H1 (cell line): ENCODE results near the gene NEDD4L. TPM values are rescaled to one million over a fixed set of nuclear protein-coding genes. Genes with fewer than 3 reads are reported as not detected.

ENCODE experiments used
- CTCF ChIA-PET: fragments of 300-600 bp; sonication (Branson Sonifier 250); formaldehyde crosslinking; loops from one replicate; lab custom pipeline; 2021; ENCODE audit not compliant: partially characterized antibody; lab: Charles Lee
- POLR2A ChIA-PET: fragments of 300-600 bp; sonication (Branson Sonifier 250); formaldehyde crosslinking; loops from one replicate; lab custom pipeline; 2021; ENCODE audit warnings: inconsistent platforms; ENCODE audit not compliant: partially characterized antibody; lab: Charles Lee
- DNase-seq, 2 experiments: peaks; one replicate each; pipeline versions ENCODE4 v3.0.0 to v3.0.0-alpha.2; 2010 to 2022; ENCODE audit warnings: low spot score in 2 of 2, low read depth in 1 of 2, mixed read lengths in 1 of 2
- FAIRE-seq: peaks from 2 replicates; lab custom pipeline; 2011; peaks lifted over from hg19 to GRCh38; lab: Jason Lieb, UNC
- H2AFZ ChIP-seq: 2 replicates; pipeline ENCODE4 v1.8.1; 2012; ENCODE audit warnings: low read length, inconsistent platforms
- H2AK5ac ChIP-seq: 2 replicates; pipeline ENCODE4 v1.6.1; 2013; ENCODE audit warnings: low read depth, low read length
- H2BK120ac ChIP-seq: replicated peaks from 2 replicates; pipeline ENCODE3; 2013; ENCODE audit warnings: low read depth, low read length, inconsistent platforms
- H2BK12ac ChIP-seq: 2 replicates; pipeline ENCODE4 v1.6.1; 2013; ENCODE audit warnings: low read depth, low read length
- H2BK15ac ChIP-seq: 2 replicates; pipeline ENCODE4 v1.6.1; 2013; ENCODE audit warnings: low read length
- H2BK20ac ChIP-seq: 2 replicates; pipeline ENCODE4 v1.6.1; 2013; ENCODE audit warnings: low read length
- H2BK5ac ChIP-seq: 2 replicates; pipeline ENCODE4 v1.6.1; 2013; ENCODE audit warnings: low read depth, low read length
- H3K14ac ChIP-seq: 2 replicates; pipeline ENCODE4 v1.6.1; 2013; ENCODE audit warnings: inconsistent platforms; ENCODE audit not compliant: insufficient read length
- H3K18ac ChIP-seq: 2 replicates; pipeline ENCODE4 v1.6.1; 2013; ENCODE audit warnings: low read length; ENCODE audit errors: extremely low read depth
- H3K23ac ChIP-seq: 2 replicates; pipeline ENCODE4 v1.6.1; 2013; ENCODE audit warnings: inconsistent platforms; ENCODE audit not compliant: insufficient read length
- H3K23me2 ChIP-seq: 2 replicates; pipeline ENCODE4 v1.6.1; 2013; ENCODE audit warnings: low read depth, low read length
- H3K27ac ChIP-seq: 2 replicates; pipeline ENCODE4 v1.6.1; 2011; ENCODE audit warnings: low read depth, low read length, inconsistent platforms
- H3K27me3 ChIP-seq, 4 experiments: replicated peaks in 1 of 4; 1 replicate in 1 of 4; 2 replicates in 3 of 4; pipeline versions ENCODE4 v1.6.1 to v1.8.1; 2011 to 2013; ENCODE audit warnings: low read length in 3 of 4, mild to moderate bottlenecking in 3 of 4, inconsistent platforms in 2 of 4, mixed read lengths in 2 of 4, moderate library complexity in 1 of 4; ENCODE audit not compliant: control insufficient read depth in 3 of 4, insufficient read depth in 3 of 4; ENCODE audit errors: extremely low read depth in 1 of 4
- H3K36me3 ChIP-seq, 4 experiments: 2 replicates each; pipeline versions ENCODE4 v1.6.1 to v1.8.1; 2011 to 2013; ENCODE audit warnings: mild to moderate bottlenecking in 4 of 4, low read length in 3 of 4, moderate library complexity in 2 of 4, control low read depth in 1 of 4, inconsistent platforms in 1 of 4; ENCODE audit not compliant: insufficient read depth in 4 of 4, control insufficient read depth in 2 of 4
- H3K4ac ChIP-seq: replicated peaks from 2 replicates; pipeline ENCODE3; 2013; ENCODE audit warnings: low read length, low read depth, mixed read lengths, inconsistent platforms; ENCODE audit not compliant: insufficient read length
- H3K4me1 ChIP-seq, 4 experiments: replicated peaks in 1 of 4; 1 replicate in 1 of 4; 2 replicates in 3 of 4; pipeline versions ENCODE4 v1.6.1 to v1.8.1; 2011 to 2013; ENCODE audit warnings: low read length in 3 of 4, inconsistent platforms in 2 of 4, mixed read lengths in 1 of 4; ENCODE audit not compliant: insufficient read depth in 4 of 4, control insufficient read depth in 3 of 4
- H3K4me2 ChIP-seq, 2 experiments: 2 replicates each; pipeline versions ENCODE4 v1.6.1 to v1.8.1; 2011 to 2013; ENCODE audit warnings: low read depth in 2 of 2, low read length in 2 of 2, control low read depth in 1 of 2, inconsistent platforms in 1 of 2, mild to moderate bottlenecking in 1 of 2; ENCODE audit not compliant: insufficient read depth in 1 of 2
- H3K4me3 ChIP-seq, 4 experiments: fragments of 200-600, 300-600 bp in 1 of 4; sonication (generic), shearing (Covaris generic), sonication (Bioruptor Twin) in 1 of 4; 2 replicates each; pipeline versions ENCODE4 v1.5.1 to v1.8.1; 2011 to 2016; ENCODE audit warnings: low read length in 4 of 4, low read depth in 3 of 4, control low read depth in 2 of 4, inconsistent platforms in 2 of 4, mild to moderate bottlenecking in 2 of 4, mixed read lengths in 1 of 4, moderate library complexity in 1 of 4; ENCODE audit not compliant: insufficient read depth in 2 of 4; ENCODE audit errors: extremely low read depth in 1 of 4
- H3K56ac ChIP-seq: replicated peaks from 2 replicates; pipeline ENCODE3; 2013; ENCODE audit warnings: low read depth, mild to moderate bottlenecking, mixed read lengths, low read length, inconsistent platforms; ENCODE audit not compliant: insufficient read length
- H3K79me1 ChIP-seq: 2 replicates; pipeline ENCODE4 v1.6.1; 2013; ENCODE audit warnings: low read depth, low read length, control low read depth
- H3K79me2 ChIP-seq, 2 experiments: 2 replicates each; pipeline versions ENCODE4 v1.6.1 to v1.8.1; 2012 to 2013; ENCODE audit warnings: low read length in 2 of 2, mild to moderate bottlenecking in 2 of 2, inconsistent platforms in 1 of 2; ENCODE audit not compliant: insufficient read depth in 2 of 2, control insufficient read depth in 1 of 2
- H3K9ac ChIP-seq, 4 experiments: replicated peaks in 1 of 4; 1 replicate in 1 of 4; 2 replicates in 3 of 4; pipeline versions ENCODE4 v1.6.1 to v1.8.1; 2011 to 2013; ENCODE audit warnings: low read depth in 3 of 4, low read length in 3 of 4, control low read depth in 2 of 4, mild to moderate bottlenecking in 2 of 4, moderate library complexity in 2 of 4, inconsistent platforms in 1 of 4; ENCODE audit errors: extremely low read depth in 1 of 4
- H3K9me3 ChIP-seq, 2 experiments: 2 replicates each; pipeline versions ENCODE4 v1.6.1 to v1.8.1; 2012 to 2013; ENCODE audit warnings: mild to moderate bottlenecking in 2 of 2, moderate library complexity in 2 of 2, control low read depth in 1 of 2, inconsistent platforms in 1 of 2, low read depth in 1 of 2, low read length in 1 of 2, mixed read lengths in 1 of 2; ENCODE audit not compliant: insufficient read depth in 2 of 2
- H4K20me1 ChIP-seq, 2 experiments: replicated peaks in 1 of 2; 2 replicates each; pipeline versions ENCODE3 to v1.8.1; 2011 to 2013; ENCODE audit warnings: inconsistent platforms in 2 of 2, low read length in 2 of 2, mild to moderate bottlenecking in 1 of 2; ENCODE audit not compliant: insufficient read depth in 2 of 2, control insufficient read depth in 1 of 2
- H4K5ac ChIP-seq: 2 replicates; pipeline ENCODE4 v1.6.1; 2013; ENCODE audit warnings: low read length, low read depth, mixed read lengths, inconsistent platforms; ENCODE audit not compliant: insufficient read length
- H4K8ac ChIP-seq: 2 replicates; pipeline ENCODE4 v1.8.0; 2013; ENCODE audit warnings: mild to moderate bottlenecking, moderate library complexity, low read length, inconsistent platforms; ENCODE audit not compliant: insufficient read depth; ENCODE audit errors: extremely low read depth
- H4K91ac ChIP-seq: replicated peaks from 2 replicates; pipeline ENCODE3; 2013; ENCODE audit warnings: low read length, mixed read lengths, inconsistent platforms; ENCODE audit not compliant: insufficient read length
- ASH2L ChIP-seq: fragments of 200-600, 300-600 bp; sonication (generic); IDR thresholded peaks from one replicate; pipeline ENCODE4 v1.7.1; 2017; ENCODE audit warnings: low read length
- CBX8 ChIP-seq: fragments of 300-800, 300-1000 bp; sonication (generic); IDR thresholded peaks from 2 replicates; pipeline ENCODE4 v1.7.1; 2016; ENCODE audit warnings: low read depth, low read length, borderline replicate concordance
- EP300 ChIP-seq, 2 experiments: IDR thresholded peaks; 1 replicate in 1 of 2; 2 replicates in 1 of 2; pipeline ENCODE4 v1.6.1; 2011 to 2012; ENCODE audit warnings: low read depth in 2 of 2, low read length in 2 of 2, mild to moderate bottlenecking in 2 of 2, borderline replicate concordance in 1 of 2, inconsistent platforms in 1 of 2, moderate library complexity in 1 of 2
- FOSL1 ChIP-seq: IDR thresholded peaks from 2 replicates; pipeline ENCODE4 v1.6.1; 2011; ENCODE audit warnings: mild to moderate bottlenecking, low read depth, low read length, moderate library complexity; ENCODE audit not compliant: insufficient read depth
- HDAC6 ChIP-seq: IDR thresholded peaks from one replicate; pipeline ENCODE4 v1.7.1; 2012; ENCODE audit warnings: low read depth, mild to moderate bottlenecking, inconsistent platforms, low read length, moderate library complexity
- KDM1A ChIP-seq: fragments of 200-600, 300-600 bp; sonication (generic); IDR thresholded peaks from 2 replicates; pipeline ENCODE4 v1.7.1; 2016; ENCODE audit warnings: mild to moderate bottlenecking, low read length, borderline replicate concordance
- NRF1 ChIP-seq: IDR thresholded peaks from 2 replicates; pipeline ENCODE4 v1.6.1; 2011; ENCODE audit warnings: mild to moderate bottlenecking, low read depth, low read length, improper control_type of control experiment
- PHF8 ChIP-seq: fragments of 200-600 bp; sonication (generic); conservative IDR thresholded peaks from 2 replicates; pipeline ENCODE4 v1.7.1; 2012; ENCODE audit warnings: low read depth, mild to moderate bottlenecking, inconsistent platforms, low read length, moderate library complexity
- RAD21 ChIP-seq, 2 experiments: IDR thresholded peaks in 1 of 2; conservative IDR thresholded peaks in 1 of 2; 2 replicates each; pipeline ENCODE4 v1.6.1; 2011; ENCODE audit warnings: low read depth in 2 of 2, low read length in 2 of 2, improper control_type of control experiment in 1 of 2, inconsistent platforms in 1 of 2, mild to moderate bottlenecking in 1 of 2, moderate library complexity in 1 of 2
- RNF2 ChIP-seq: fragments of 200-900, 300-1000 bp; sonication (generic); IDR thresholded peaks from 2 replicates; pipeline ENCODE4 v1.7.1; 2016; ENCODE audit warnings: borderline replicate concordance, low read depth, mild to moderate bottlenecking, antibody characterized with exemption, low read length; ENCODE audit not compliant: poor library complexity, severe bottlenecking; ENCODE audit errors: missing control alignments
- SIRT6 ChIP-seq: IDR thresholded peaks from one replicate; pipeline ENCODE4 v1.7.1; 2012; ENCODE audit warnings: low read length, inconsistent platforms
- TAF1 ChIP-seq: IDR thresholded peaks from 2 replicates; pipeline ENCODE4 v1.6.1; 2011; ENCODE audit warnings: mild to moderate bottlenecking, low read depth, low read length
- TBP ChIP-seq: IDR thresholded peaks from 2 replicates; pipeline ENCODE4 v1.6.1; 2011; ENCODE audit warnings: low read depth, low read length, improper control_type of control experiment
- TCF12 ChIP-seq: IDR thresholded peaks from 2 replicates; pipeline ENCODE4 v1.6.1; 2011; ENCODE audit warnings: low read depth, mild to moderate bottlenecking, low read length
- WGBS, 2 experiments: shearing (Covaris generic) in 1 of 2; methylation state at CpG; one replicate each; pipeline versions ENCODE4 v1.1.6 to v1.1.7; 2013 to 2015; ENCODE audit warnings: low lambda C conversion rate in 2 of 2, mixed read lengths in 2 of 2, inconsistent platforms in 1 of 2, low coverage in 1 of 2, missing lambda C conversion rate in 1 of 2; ENCODE audit not compliant: insufficient replicate concordance in 2 of 2, insufficient coverage in 1 of 2, insufficient read length in 1 of 2; ENCODE audit errors: extremely low coverage in 1 of 2, missing lambda C conversion rate in 1 of 2; 5-methylcytosine and 5-hydroxymethylcytosine counted together
- polyA plus RNA-seq, 7 experiments: library from polyadenylated mRNA; depleted of rRNA in 3 of 7; stranded (reverse) in 5 of 7; unstranded in 2 of 7; fragments of >200 nt in 5 of 7; fragments of 200-250 nt in 2 of 7; gene quantifications; 1 replicate in 5 of 7; 2 replicates in 1 of 7; 4 replicates in 1 of 7; pipeline versions ENCODE4 v1.2.1 to v1.2.3, GENCODE V29; 2011 to 2013; ENCODE audit warnings: missing spikeins in 2 of 7, mixed read lengths in 2 of 7
- total RNA-seq: library from RNA; stranded (reverse); fragmentation: NEBNext Ultra II Directional; extraction: Animal tissue kit (Norgen Biotek cat#: 25700); gene quantifications from 2 replicates; pipeline ENCODE4 v1.2.1, GENCODE V29; 2021

Gene NEDD4L
- total and polyA plus RNA-seq, 2 of the 8 experiments (the other 6 are each of a cell fraction or from before 2014, with no cell fraction given) = 37.3 to 69.8 TPM

GRCh38 chr18:58325494-58325893, 281.5 kb downstream of the NEDD4L start:
- no peaks in the 10 kb centered on the region for H3K79me1 ChIP-seq
- WGBS, 2 experiments = 86% methylated on average over 2 of the region's 2 CpGs; no CpG with 5 or more reads in 1 of the 2 experiments
- DNase-seq = no peak
- no peak overlapping the region for H3K4ac ChIP-seq
- no peaks in the 10 kb centered on the region for H3K9me3 ChIP-seq
- no peak overlapping the region for H2BK5ac ChIP-seq
- no peak overlapping the region for H2BK20ac ChIP-seq
- no peaks in the 10 kb centered on the region for H3K27me3 ChIP-seq
- H3K4me1 ChIP-seq = no peaks in the 10 kb centered on the region
- H4K8ac ChIP-seq = no peak overlapping the region
- H3K56ac ChIP-seq = no peak overlapping the region
- H3K23me2 ChIP-seq = no peaks in the 10 kb centered on the region
- peaks cover 0 to 23% (median 6%) of the 10 kb centered on the region in 4 experiments; a peak in 6 of 8 replicates for H3K36me3 ChIP-seq
- no peak overlapping the region for H2BK15ac ChIP-seq
- no peak overlapping the region for H2BK12ac ChIP-seq
- H3K14ac ChIP-seq = no peak overlapping the region
- no peak overlapping the region for H4K5ac ChIP-seq
- FAIRE-seq = no peak
- no peak overlapping the region for H3K23ac ChIP-seq
- H4K91ac ChIP-seq = no peak overlapping the region
- no peak overlapping the region for H2AK5ac ChIP-seq
- H3K79me2 ChIP-seq = no peaks in the 10 kb centered on the region
- H2BK120ac ChIP-seq = no peak overlapping the region
- no peak overlapping the region for H3K4me3 ChIP-seq
- H3K9ac ChIP-seq = no peak overlapping the region
- ChIA-PET CTCF (interaction anchor here (1.1 to 2.5 kb wide), 4 partner anchors 8 to 130 kb away, joined by 3 to 9 read pairs (median 7); no protein-coding TSS in a partner anchor), POLR2A (interaction anchor here (0.9 kb wide), 1 partner anchor 14 kb away, joined by 3 read pairs; no protein-coding TSS in a partner anchor)
- H3K18ac ChIP-seq = no peak overlapping the region
- no peak overlapping the region for H3K27ac ChIP-seq
- H4K20me1 ChIP-seq = peaks cover 1 to 2% of the 10 kb centered on the region in 2 experiments
- H3K4me2 ChIP-seq = no peak overlapping the region
- H2AFZ ChIP-seq = no peak overlapping the region
- no peak for TF ChIP-seq RAD21 (IDR thresholded peaks at IDR 0.05 in 1 of 2, conservative IDR thresholded peaks at IDR 0.05 in 1 of 2; ENCODE audit: low read depth in 2 of 2, low read length in 2 of 2)
- TF ChIP-seq ASH2L = no peak
- TF ChIP-seq NRF1 = no peak
- no peak for TF ChIP-seq EP300 (IDR thresholded peaks at IDR 0.05; ENCODE audit: borderline replicate concordance in 1 of 2, low read depth in 2 of 2, low read length in 2 of 2)
- TF ChIP-seq HDAC6 = no peak
- TF ChIP-seq FOSL1 = no peak
- no peak for TF ChIP-seq CBX8
- no peak for TF ChIP-seq TBP
- TF ChIP-seq TCF12 = no peak
- TF ChIP-seq SIRT6 = no peak
- TF ChIP-seq TAF1 = no peak
- TF ChIP-seq PHF8 = no peak
- no peak for TF ChIP-seq RNF2
- no peak for TF ChIP-seq KDM1A
